Measurements from ENCODE around the gene SPACA7. TPM values are rescaled to one million over a fixed set of nuclear protein-coding genes. Genes with fewer than 3 reads are reported as not detected.

SPACA7 gene
- total RNA-seq (not detected in 2 replicates), polyA plus RNA-seq (not detected in 2 replicates)

DNA sequence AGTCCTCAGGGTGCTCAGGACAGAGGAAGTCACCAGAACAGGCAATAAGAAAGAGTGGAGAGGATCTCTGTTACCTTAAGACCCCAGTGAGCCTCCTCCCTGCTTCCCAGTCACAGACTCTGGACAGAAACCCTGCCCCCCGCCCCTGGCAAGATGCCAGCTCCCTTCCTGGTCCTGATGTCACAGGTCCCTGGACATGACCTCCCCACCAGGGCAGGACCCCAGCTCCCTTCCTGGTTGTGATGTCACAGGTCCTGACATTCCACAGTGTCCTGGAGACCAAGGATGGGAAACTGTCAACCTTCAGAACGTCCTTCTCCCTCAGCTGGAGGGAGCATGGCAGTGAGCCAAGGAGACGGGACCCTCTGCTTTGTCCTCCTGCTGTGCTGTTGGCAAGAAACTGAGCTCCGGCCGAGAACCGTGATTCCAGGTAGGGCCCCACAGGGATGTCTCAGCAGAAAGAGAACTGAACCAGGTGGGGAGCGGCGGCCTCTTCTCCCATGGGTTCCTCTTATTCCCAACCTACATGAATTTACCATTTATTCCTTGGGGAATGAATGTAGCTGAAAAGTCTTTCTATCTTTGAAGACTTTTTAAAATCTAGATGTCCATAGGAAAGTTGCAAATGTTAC is at the start of gene SPACA7:
TSS of gene SPACA7 (plus strand) at position 306 of the 632 bp plus-strand sequence. CDS start at position 337, 31 bp downstream.
- no peak for DNase-seq (ENCODE audit: low read depth in 1 of 2, low spot score in 1 of 2)
- TF ChIP-seq, protein P1, sequence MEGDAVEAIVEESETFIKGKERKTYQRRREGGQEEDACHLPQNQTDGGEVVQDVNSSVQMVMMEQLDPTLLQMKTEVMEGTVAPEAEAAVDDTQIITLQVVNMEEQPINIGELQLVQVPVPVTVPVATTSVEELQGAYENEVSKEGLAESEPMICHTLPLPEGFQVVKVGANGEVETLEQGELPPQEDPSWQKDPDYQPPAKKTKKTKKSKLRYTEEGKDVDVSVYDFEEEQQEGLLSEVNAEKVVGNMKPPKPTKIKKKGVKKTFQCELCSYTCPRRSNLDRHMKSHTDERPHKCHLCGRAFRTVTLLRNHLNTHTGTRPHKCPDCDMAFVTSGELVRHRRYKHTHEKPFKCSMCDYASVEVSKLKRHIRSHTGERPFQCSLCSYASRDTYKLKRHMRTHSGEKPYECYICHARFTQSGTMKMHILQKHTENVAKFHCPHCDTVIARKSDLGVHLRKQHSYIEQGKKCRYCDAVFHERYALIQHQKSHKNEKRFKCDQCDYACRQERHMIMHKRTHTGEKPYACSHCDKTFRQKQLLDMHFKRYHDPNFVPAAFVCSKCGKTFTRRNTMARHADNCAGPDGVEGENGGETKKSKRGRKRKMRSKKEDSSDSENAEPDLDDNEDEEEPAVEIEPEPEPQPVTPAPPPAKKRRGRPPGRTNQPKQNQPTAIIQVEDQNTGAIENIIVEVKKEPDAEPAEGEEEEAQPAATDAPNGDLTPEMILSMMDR (IDR thresholded peaks at IDR 0.05; ENCODE audit: low read depth, low read length): no peak
- Histone ChIP-seq H3K9me3 (ENCODE audit: low read depth) (no peaks in the 10 kb centered on the region), H3K4me1 (ENCODE audit: low read depth) (no peaks in the 10 kb centered on the region), H3K4me3 (no peak within 1 kb of the TSS), H3K27me3 (peaks cover 3% of the 10 kb centered on the region), H3K27ac (no peak within 1 kb of the TSS), H3K36me3 (no peaks in the 10 kb centered on the region)

DNA sequence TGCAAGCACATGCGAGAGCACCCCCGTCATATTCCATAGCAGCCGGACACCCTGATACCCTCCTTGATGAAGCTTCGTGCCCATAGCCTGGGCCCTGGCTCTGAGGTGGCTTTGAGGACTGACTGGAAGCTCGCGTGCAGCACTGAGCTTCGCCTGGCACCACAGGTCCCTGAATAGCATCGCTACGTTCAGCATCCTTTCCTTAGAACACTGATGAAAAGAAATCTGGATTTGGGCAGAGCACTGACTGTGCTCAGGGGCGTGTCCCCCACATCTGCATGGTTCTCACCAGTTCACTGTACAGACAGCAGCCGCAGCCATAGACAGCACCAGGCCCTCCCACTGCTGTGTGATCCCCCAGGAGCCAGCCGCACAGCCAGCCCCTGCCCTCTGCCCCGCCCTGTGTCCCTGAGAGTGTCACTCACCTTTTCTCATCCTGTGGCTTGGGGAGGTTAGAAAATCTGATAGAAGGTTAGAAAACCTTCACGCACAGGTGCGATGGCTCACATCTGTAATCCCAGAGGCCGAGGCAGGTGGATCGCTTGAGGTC is 49.3 kb upstream of the SPACA7 start:
- H3K4me1 ChIP-seq (ENCODE audit: low read depth): no peaks in the 10 kb centered on the region
- H3K36me3 ChIP-seq: no peaks in the 10 kb centered on the region
- peaks cover 23% of the 10 kb centered on the region for H3K27me3 ChIP-seq
- no peaks in the 10 kb centered on the region for H3K9me3 ChIP-seq (ENCODE audit: low read depth)
- no peak for DNase-seq (ENCODE audit: low read depth in 1 of 2, low spot score in 1 of 2)
- H3K4me3 ChIP-seq: no peak overlapping the region
- no peak overlapping the region for H3K27ac ChIP-seq
- TF ChIP-seq, protein P1 (IDR thresholded peaks at IDR 0.05; ENCODE audit: low read depth, low read length): no peak

DNA sequence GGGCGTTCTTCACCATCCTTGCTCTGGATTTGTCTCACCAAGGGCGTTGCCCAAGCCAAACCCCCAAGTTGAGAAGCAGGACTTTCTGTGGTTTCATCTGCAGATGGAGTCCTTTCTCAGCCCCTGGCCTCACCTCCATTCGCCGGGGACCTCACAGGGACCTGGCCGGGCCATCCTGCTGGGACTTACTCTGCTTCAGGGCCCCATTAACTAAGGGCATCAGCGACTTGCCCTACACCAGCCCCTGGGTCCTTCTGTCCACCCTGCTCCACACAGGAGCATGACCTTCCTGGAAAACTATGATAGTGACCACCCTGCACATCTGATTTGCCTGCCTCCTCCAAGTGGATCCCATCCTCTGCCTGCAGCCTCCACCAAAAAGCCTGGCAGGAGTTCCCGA is 47.2 kb upstream of the SPACA7 start:
- Histone ChIP-seq H3K9me3 (ENCODE audit: low read depth) (no peaks in the 10 kb centered on the region), H3K4me1 (ENCODE audit: low read depth) (no peaks in the 10 kb centered on the region), H3K27ac (no peak overlapping the region), H3K4me3 (no peak overlapping the region), H3K36me3 (no peaks in the 10 kb centered on the region), H3K27me3 (peaks cover 28% of the 10 kb centered on the region)
- TF ChIP-seq, protein P1 (IDR thresholded peaks at IDR 0.05; ENCODE audit: low read depth, low read length): no peak
- DNase-seq (ENCODE audit: low read depth in 1 of 2, low spot score in 1 of 2): no peak

DNA sequence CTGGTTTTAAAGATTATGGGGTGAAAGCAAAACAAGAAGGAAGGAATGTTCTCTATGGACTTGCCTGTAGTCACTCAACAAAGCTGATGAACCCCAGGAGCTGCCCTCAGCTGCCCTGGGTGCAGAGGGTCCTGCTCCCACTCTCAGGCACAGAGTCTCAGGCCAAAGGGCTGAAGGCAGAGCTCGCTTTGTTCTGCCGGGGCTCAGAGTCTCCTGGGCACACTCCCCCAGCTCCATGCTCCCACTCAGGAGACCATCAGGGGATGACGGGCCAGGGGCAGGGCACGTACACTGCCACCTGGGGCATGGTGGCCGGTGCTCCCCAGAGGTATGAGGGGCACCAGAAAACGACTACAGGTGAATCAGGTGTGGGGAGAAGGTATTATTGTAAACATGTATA is 46.8 kb upstream of the SPACA7 start:
- H3K4me3 ChIP-seq: no peak overlapping the region
- H3K4me1 ChIP-seq (ENCODE audit: low read depth): no peaks in the 10 kb centered on the region
- H3K9me3 ChIP-seq (ENCODE audit: low read depth): no peaks in the 10 kb centered on the region
- DNase-seq (ENCODE audit: low read depth in 1 of 2, low spot score in 1 of 2): no peak
- H3K36me3 ChIP-seq: no peaks in the 10 kb centered on the region
- no peak overlapping the region for H3K27ac ChIP-seq
- H3K27me3 ChIP-seq: peaks cover 28% of the 10 kb centered on the region
- TF ChIP-seq, protein P1 (IDR thresholded peaks at IDR 0.05; ENCODE audit: low read depth, low read length): no peak

DNA sequence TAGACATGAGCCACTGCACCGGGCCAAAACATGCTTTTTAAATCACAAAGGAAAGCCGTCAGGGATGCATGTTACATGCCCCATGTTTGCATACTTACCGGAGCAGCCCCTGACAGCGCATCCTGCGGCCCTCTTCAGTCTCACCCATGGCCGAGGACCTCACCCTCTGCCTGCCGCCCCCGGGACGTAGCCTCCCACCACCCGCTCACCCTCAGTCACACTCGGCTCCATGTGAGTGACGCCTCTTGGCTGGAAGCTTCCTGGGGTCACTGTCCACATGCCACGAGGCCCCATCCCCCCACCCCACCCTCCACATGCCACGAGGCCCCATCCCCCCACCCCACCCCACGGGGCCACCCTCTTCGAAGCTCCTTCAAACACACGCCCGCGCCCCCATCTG is 46.1 kb upstream of the SPACA7 start:
- DNase-seq (ENCODE audit: low read depth in 1 of 2, low spot score in 1 of 2): no peak
- Histone ChIP-seq H3K4me1 (ENCODE audit: low read depth) (no peaks in the 10 kb centered on the region), H3K36me3 (no peaks in the 10 kb centered on the region), H3K9me3 (ENCODE audit: low read depth) (no peaks in the 10 kb centered on the region), H3K27me3 (peaks cover 28% of the 10 kb centered on the region), H3K4me3 (no peak overlapping the region), H3K27ac (no peak overlapping the region)
- TF ChIP-seq, protein P1 (IDR thresholded peaks at IDR 0.05; ENCODE audit: low read depth, low read length): no peak
